ENCODE data around the gene FHIP2A. TPM values are rescaled to one million over a fixed set of nuclear protein-coding genes. Genes with fewer than 3 reads are reported as not detected.

The FHIP2A gene
- total RNA-seq = 9.4 and 11.5 TPM in 2 replicates

DNA sequence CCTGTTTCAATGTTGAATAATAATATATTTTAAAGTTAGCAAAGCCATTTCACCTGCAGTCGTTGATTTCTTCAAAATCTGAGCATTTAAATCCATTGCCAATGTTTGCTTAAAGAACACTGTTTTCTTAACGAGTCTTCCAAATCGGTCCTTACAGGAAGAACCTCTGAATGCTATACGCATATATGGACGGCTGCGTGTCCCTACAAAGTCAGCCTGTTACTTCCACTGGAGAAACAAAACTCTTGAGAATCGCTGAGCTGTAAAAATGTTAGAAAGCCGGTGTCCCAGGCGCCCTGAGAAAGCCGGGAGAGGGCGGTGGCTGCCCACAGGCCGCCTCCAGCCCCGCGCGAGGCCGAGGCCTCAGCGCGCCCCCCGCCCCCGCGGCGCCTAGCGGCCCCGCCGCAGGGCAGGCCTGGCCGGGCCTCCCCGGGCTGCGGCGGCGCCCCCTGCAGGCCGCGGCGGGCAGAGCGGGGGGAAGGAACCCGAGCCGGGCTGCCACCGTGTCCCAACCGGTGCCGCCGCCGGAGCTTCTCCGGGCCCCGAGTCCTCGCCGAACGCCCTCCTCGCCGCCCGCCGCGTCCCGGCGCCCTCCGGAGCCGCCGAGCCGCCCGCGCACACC is at the start of gene FHIP2A:
Gene FHIP2A, plus strand, starts transcription at position 488 of the 622 bp plus-strand sequence. CDS start 299 bp downstream, outside the sequence.

Other genes with a start within 250 kb of the FHIP2A start
- 63.4 and 165 TPM in 2 replicates for gene ABLIM1, start 163.5 kb upstream of the FHIP2A start, total RNA-seq
- gene TRUB1, start 116.4 kb downstream of the FHIP2A start, total RNA-seq = 29.6 and 34.5 TPM in 2 replicates

All from tracheal epithelial cell (primary cell).